HEK293T (cell line): ENCODE results near the gene POMT1.

ENCODE experiments used
- CTCF ChIA-PET: fragments of 350-600 bp; formaldehyde crosslinking; extraction: SDS; loops from one replicate; lab custom pipeline; 2021; ENCODE audit warnings: antibody characterized with exemption, inconsistent platforms; lab: Yijun Ruan, JAX
- POLR2A ChIA-PET: fragments of 350-600 bp; formaldehyde crosslinking; extraction: SDS; loops from one replicate; lab custom pipeline; 2020; ENCODE audit warnings: antibody characterized with exemption, inconsistent platforms; lab: Yijun Ruan, JAX
- DNase-seq: peaks from one replicate; pipeline ENCODE4 v3.0.0; 2012; ENCODE audit warnings: mixed read lengths; ENCODE audit errors: extremely low spot score
- ARNT ChIP-seq: fragments of 450-650 bp; IDR thresholded peaks from 2 replicates; pipeline ENCODE4 v1.6.1; 2017; ENCODE audit warnings: mild to moderate bottlenecking
- BHLHE40 ChIP-seq: fragments of 450-650 bp; IDR thresholded peaks from 2 replicates; pipeline ENCODE4 v1.6.1; 2016; ENCODE audit warnings: mild to moderate bottlenecking, moderate library complexity, borderline replicate concordance
- CTBP1 ChIP-seq: fragments of 450-650 bp; IDR thresholded peaks from 2 replicates; pipeline ENCODE4 v1.6.1; 2016; ENCODE audit warnings: borderline replicate concordance
- ELF4 ChIP-seq: fragments of 450-650 bp; IDR thresholded peaks from 2 replicates; pipeline ENCODE4 v1.6.1; 2017; ENCODE audit warnings: antibody characterized with exemption
- FOXA1 ChIP-seq: fragments of 450-650 bp; IDR thresholded peaks from 2 replicates; pipeline ENCODE4 v1.6.1; 2016; ENCODE audit warnings: mild to moderate bottlenecking
- FOXK2 ChIP-seq: fragments of 450-650 bp; IDR thresholded peaks from 2 replicates; pipeline ENCODE4 v1.6.1; 2016; ENCODE audit warnings: mild to moderate bottlenecking
- FOXM1 ChIP-seq: fragments of 450-650 bp; IDR thresholded peaks from 2 replicates; pipeline ENCODE4 v1.6.1; 2017; ENCODE audit warnings: mild to moderate bottlenecking, borderline replicate concordance
- HDGF ChIP-seq: fragments of 450-650 bp; IDR thresholded peaks from 2 replicates; pipeline ENCODE4 v1.6.1; 2017; ENCODE audit warnings: antibody characterized with exemption, borderline replicate concordance
- L3MBTL2 ChIP-seq: fragments of 450-650 bp; conservative IDR thresholded peaks from 2 replicates; pipeline ENCODE4 v1.6.1; 2016; ENCODE audit warnings: mild to moderate bottlenecking
- LEF1 ChIP-seq: fragments of 450-650 bp; IDR thresholded peaks from 2 replicates; pipeline ENCODE4 v1.6.1; 2017; ENCODE audit warnings: mild to moderate bottlenecking, borderline replicate concordance
- NFRKB ChIP-seq: fragments of 450-650 bp; IDR thresholded peaks from 2 replicates; pipeline ENCODE4 v1.6.1; 2016; ENCODE audit warnings: mild to moderate bottlenecking, moderate library complexity
- PKNOX1 ChIP-seq: fragments of 450-650 bp; IDR thresholded peaks from 2 replicates; pipeline ENCODE4 v1.6.1; 2016
- SP1 ChIP-seq: fragments of 450-650 bp; IDR thresholded peaks from 2 replicates; pipeline ENCODE4 v1.6.1; 2017
- SUZ12 ChIP-seq: fragments of 450-650 bp; IDR thresholded peaks from 2 replicates; pipeline ENCODE4 v1.6.1; 2016; ENCODE audit warnings: mild to moderate bottlenecking
- TARDBP ChIP-seq: fragments of 450-650 bp; IDR thresholded peaks from 2 replicates; pipeline ENCODE4 v1.6.1; 2016
- ZNF384 ChIP-seq: fragments of 450-650 bp; IDR thresholded peaks from 2 replicates; pipeline ENCODE4 v1.6.1; 2016

POMT1 gene

GRCh38 chr9:131537946-131538345, 35.2 kb downstream of the POMT1 start:
- ChIA-PET POLR2A (no interaction called here), CTCF (no interaction called here)
- TF ChIP-seq LEF1 = no peak
- no peak for TF ChIP-seq HDGF
- TF ChIP-seq ZNF384 = no peak
- TF ChIP-seq TARDBP = no peak
- no peak for TF ChIP-seq PKNOX1
- TF ChIP-seq SUZ12 = no peak
- TF ChIP-seq FOXA1 = no peak
- no peak for TF ChIP-seq FOXM1
- no peak for TF ChIP-seq SP1
- no peak for TF ChIP-seq BHLHE40
- no peak for TF ChIP-seq CTBP1
- TF ChIP-seq NFRKB = no peak
- TF ChIP-seq FOXK2 = no peak
- TF ChIP-seq ELF4 = no peak
- no peak for TF ChIP-seq L3MBTL2
- no peak for TF ChIP-seq ARNT

GRCh38 chr9:131539223-131539923, 36.7 kb downstream of the POMT1 start:
- no peak for DNase-seq
- TF ChIP-seq FOXA1 = no peak
- no peak for TF ChIP-seq ZNF384
- TF ChIP-seq FOXM1 = no peak
- TF ChIP-seq SUZ12 = no peak
- TF ChIP-seq L3MBTL2 = no peak
- no peak for TF ChIP-seq LEF1
- no peak for TF ChIP-seq CTBP1
- TF ChIP-seq ARNT = no peak
- no peak for TF ChIP-seq FOXK2
- TF ChIP-seq PKNOX1 = no peak
- TF ChIP-seq HDGF = no peak
- no peak for TF ChIP-seq BHLHE40
- TF ChIP-seq TARDBP = no peak
- ChIA-PET POLR2A (interaction anchor here (0.7 kb wide), 1 partner anchor 287 kb away, joined by 3 read pairs; no protein-coding TSS in a partner anchor), CTCF (no interaction called here)

More at GRCh38 chr9:131537946-131538345, 35.2 kb downstream of the POMT1 start:
- no peak for DNase-seq

GRCh38 chr9:131543141-131543540, 40.4 kb downstream of the POMT1 start:
- ChIA-PET CTCF (no interaction called here), POLR2A (no interaction called here)
- no peak for DNase-seq
- TF ChIP-seq ZNF384 (peak; percentile 62; the same call in 1 of the 2 replicates), NFRKB (no peak), FOXM1 (no peak), HDGF (no peak)

GRCh38 chr9:131545003-131545785, 42.5 kb downstream of the POMT1 start, which contains the start of gene PRRT1B:
PRRT1B (plus strand) TSS chr9:131545523; CDS start chr9:131545616, 93 bp downstream.
- ChIA-PET POLR2A (interaction anchor here (1.0 to 2.0 kb wide), 2 partner anchors 14 to 43 kb away, joined by 4 to 8 read pairs; partner anchors contain the start of gene UCK1), CTCF (no interaction called here)
- TF ChIP-seq FOXA1 = no peak
- TF ChIP-seq ARNT = no peak
- TF ChIP-seq FOXM1 = no peak
- TF ChIP-seq SP1 = no peak
- TF ChIP-seq SUZ12 = no peak
- TF ChIP-seq CTBP1 = no peak
- TF ChIP-seq TARDBP = no peak
- no peak for TF ChIP-seq L3MBTL2
- no peak for TF ChIP-seq LEF1
- no peak for TF ChIP-seq BHLHE40
- TF ChIP-seq PKNOX1 = no peak

GRCh38 chr9:131545786-131546335, 43.1 kb downstream of the POMT1 start:
- ChIA-PET CTCF (no interaction called here), POLR2A (interaction anchor here (1.0 to 1.2 kb wide), 3 partner anchors 14 to 44 kb away, joined by 3 to 8 read pairs (median 6); no protein-coding TSS in a partner anchor)
- TF ChIP-seq SP1 = no peak
- TF ChIP-seq FOXA1 = no peak
- TF ChIP-seq FOXM1 = no peak
- TF ChIP-seq LEF1 = no peak
- TF ChIP-seq HDGF = no peak
- TF ChIP-seq L3MBTL2 = no peak
- TF ChIP-seq PKNOX1 = no peak
- TF ChIP-seq SUZ12 = no peak
- TF ChIP-seq ZNF384 = no peak
- no peak for TF ChIP-seq CTBP1
- no peak for TF ChIP-seq NFRKB
- no peak for TF ChIP-seq TARDBP
- TF ChIP-seq ARNT = no peak
- no peak for TF ChIP-seq FOXK2
- no peak for TF ChIP-seq ELF4
- no peak for DNase-seq

More at GRCh38 chr9:131545003-131545785, 42.5 kb downstream of the POMT1 start, which contains the start of gene PRRT1B:
- DNase-seq = no peak
